ENCODE measurements around the gene KIF12.

GRCh38 chr9:114081441-114082016 lies 17.6 kb downstream of the KIF12 start:
- TF ChIP-seq GATA2 (IDR thresholded peaks at IDR 0.05; ENCODE audit: low read depth, low read length) (no peak), GATA3 (IDR thresholded peaks at IDR 0.05; ENCODE audit: low read depth, low read length) (no peak)

Measured in SH-SY5Y (cell line).